ENCODE data around the gene MRPL22.

Gene MRPL22

GRCh38 chr5:154940772-154941620 lies at the start of gene MRPL22:
MRPL22 (plus strand) TSS chr5:154941073; CDS start chr5:154941111, 38 bp downstream.
- TF ChIP-seq YY1 (IDR thresholded peaks at IDR 0.05; ENCODE audit: low read depth) (peak; percentile 97), CEBPB (IDR thresholded peaks at IDR 0.05) (0 out of 2 replicates have a peak, but pooled peaks have one; percentile 2), RAD21 (IDR thresholded peaks at IDR 0.05; ENCODE audit: low read depth) (no peak), TAF1 (IDR thresholded peaks at IDR 0.05; ENCODE audit: low read depth) (peak; percentile 96), MAX (IDR thresholded peaks at IDR 0.05) (peak; percentile 84), USF1 (IDR thresholded peaks at IDR 0.05) (no peak), TCF12 (IDR thresholded peaks at IDR 0.05; ENCODE audit: low read depth) (peak; percentile 39; the same call in 1 of the 2 replicates)

GRCh38 chr5:154892369-154892771 lies 48.5 kb upstream of the MRPL22 start:
- no peak for TF ChIP-seq EP300 (IDR thresholded peaks at IDR 0.05; ENCODE audit: borderline replicate concordance)
- TF ChIP-seq USF1 (IDR thresholded peaks at IDR 0.05): no peak
- TF ChIP-seq ZBTB7A (IDR thresholded peaks at IDR 0.05; ENCODE audit: low read depth): no peak
- TF ChIP-seq EGR1 (IDR thresholded peaks at IDR 0.05): no peak
- no peak for TF ChIP-seq RAD21 (IDR thresholded peaks at IDR 0.05; ENCODE audit: low read depth)
- TF ChIP-seq CEBPB (IDR thresholded peaks at IDR 0.05): no peak
- TF ChIP-seq NFIC (IDR thresholded peaks at IDR 0.05): no peak
- TF ChIP-seq MAX (IDR thresholded peaks at IDR 0.05): no peak
- TF ChIP-seq CREB1 (IDR thresholded peaks at IDR 0.05; ENCODE audit: low read depth): no peak
- no peak for TF ChIP-seq FOXM1 (IDR thresholded peaks at IDR 0.05; ENCODE audit: borderline replicate concordance, low read depth)
- TF ChIP-seq TAF1 (IDR thresholded peaks at IDR 0.05; ENCODE audit: low read depth): no peak
- no peak for TF ChIP-seq YY1 (IDR thresholded peaks at IDR 0.05; ENCODE audit: low read depth)

GRCh38 chr5:154893381-154893780 lies 47.5 kb upstream of the MRPL22 start:
- TF ChIP-seq CREB1 (IDR thresholded peaks at IDR 0.05; ENCODE audit: low read depth): no peak

GRCh38 chr5:154895606-154896561 lies 45.0 kb upstream of the MRPL22 start:
- TF ChIP-seq MAX (IDR thresholded peaks at IDR 0.05): no peak
- no peak for TF ChIP-seq CREB1 (IDR thresholded peaks at IDR 0.05; ENCODE audit: low read depth)
- TF ChIP-seq NFIC (IDR thresholded peaks at IDR 0.05): no peak
- TF ChIP-seq EGR1 (IDR thresholded peaks at IDR 0.05): no peak
- TF ChIP-seq EP300 (IDR thresholded peaks at IDR 0.05; ENCODE audit: borderline replicate concordance): no peak
- no peak for TF ChIP-seq CEBPB (IDR thresholded peaks at IDR 0.05)
- no peak for TF ChIP-seq FOXM1 (IDR thresholded peaks at IDR 0.05; ENCODE audit: borderline replicate concordance, low read depth)
- TF ChIP-seq TCF12 (IDR thresholded peaks at IDR 0.05; ENCODE audit: low read depth): no peak
- no peak for TF ChIP-seq REST (IDR thresholded peaks at IDR 0.05; ENCODE audit: low read depth)
- TF ChIP-seq USF1 (IDR thresholded peaks at IDR 0.05): no peak
- no peak for TF ChIP-seq TEAD4 (IDR thresholded peaks at IDR 0.05)
- TF ChIP-seq RAD21 (IDR thresholded peaks at IDR 0.05; ENCODE audit: low read depth): no peak
- no peak for TF ChIP-seq TAF1 (IDR thresholded peaks at IDR 0.05; ENCODE audit: low read depth)
- no peak for TF ChIP-seq YY1 (IDR thresholded peaks at IDR 0.05; ENCODE audit: low read depth)
- no peak for TF ChIP-seq ZBTB7A (IDR thresholded peaks at IDR 0.05; ENCODE audit: low read depth)

GRCh38 chr5:154896562-154897165 lies 44.2 kb upstream of the MRPL22 start:
- TF ChIP-seq RAD21 (IDR thresholded peaks at IDR 0.05; ENCODE audit: low read depth) (no peak), MAX (IDR thresholded peaks at IDR 0.05) (no peak), NFIC (IDR thresholded peaks at IDR 0.05) (no peak), CREB1 (IDR thresholded peaks at IDR 0.05; ENCODE audit: low read depth) (no peak), FOXM1 (IDR thresholded peaks at IDR 0.05; ENCODE audit: borderline replicate concordance, low read depth) (no peak), EP300 (IDR thresholded peaks at IDR 0.05; ENCODE audit: borderline replicate concordance) (no peak)
